HG02678 (cell line): Measurements from ENCODE around the gene ANKRD31.

Experiments used
- ATAC-seq: cut with Tn5 transposase; IDR thresholded peaks from one replicate; pipeline ENCODE4 v1.9.1; 2021; ENCODE audit warnings: mild to moderate bottlenecking, moderate library complexity; ENCODE audit not compliant: unreplicated experiment

The ANKRD31 gene

DNA sequence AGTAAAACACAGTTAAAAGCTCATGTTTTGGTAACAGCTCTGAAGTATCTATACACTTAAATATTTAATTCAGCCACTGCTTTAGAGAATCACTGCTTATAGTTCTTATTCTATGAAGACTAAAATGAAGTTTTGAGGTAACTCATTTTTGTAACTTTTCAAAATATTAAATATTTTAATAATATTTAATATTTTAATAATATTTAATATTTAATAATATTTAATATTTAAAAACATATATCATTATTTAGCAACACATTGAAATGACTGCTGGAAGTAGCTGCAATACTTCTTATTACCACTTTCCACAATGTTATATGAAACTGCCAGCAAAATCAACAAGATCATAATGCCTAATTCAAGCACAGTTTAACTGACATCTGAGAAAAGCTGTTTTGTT is 165.6 kb downstream of the ANKRD31 start:
- no peak for ATAC-seq

DNA sequence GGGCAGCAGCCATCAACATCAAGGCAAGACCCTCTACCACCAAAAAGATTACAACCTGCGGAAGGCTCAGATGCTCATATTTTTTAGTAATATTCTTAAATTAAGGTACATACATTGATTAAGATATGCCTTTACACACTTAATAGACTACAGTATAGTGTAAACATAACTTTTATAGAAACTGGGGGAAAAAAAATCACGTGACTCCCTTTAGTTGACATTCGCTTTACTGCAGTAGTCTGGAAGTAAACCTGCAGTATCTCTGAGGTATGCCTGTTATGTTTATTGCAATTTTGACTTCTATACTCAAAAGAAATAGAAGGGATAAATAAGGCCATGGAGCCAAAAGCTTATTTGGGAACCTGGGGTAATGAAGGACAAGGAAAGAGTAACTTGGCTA is 169.2 kb downstream of the ANKRD31 start:
- ATAC-seq: no peak

DNA sequence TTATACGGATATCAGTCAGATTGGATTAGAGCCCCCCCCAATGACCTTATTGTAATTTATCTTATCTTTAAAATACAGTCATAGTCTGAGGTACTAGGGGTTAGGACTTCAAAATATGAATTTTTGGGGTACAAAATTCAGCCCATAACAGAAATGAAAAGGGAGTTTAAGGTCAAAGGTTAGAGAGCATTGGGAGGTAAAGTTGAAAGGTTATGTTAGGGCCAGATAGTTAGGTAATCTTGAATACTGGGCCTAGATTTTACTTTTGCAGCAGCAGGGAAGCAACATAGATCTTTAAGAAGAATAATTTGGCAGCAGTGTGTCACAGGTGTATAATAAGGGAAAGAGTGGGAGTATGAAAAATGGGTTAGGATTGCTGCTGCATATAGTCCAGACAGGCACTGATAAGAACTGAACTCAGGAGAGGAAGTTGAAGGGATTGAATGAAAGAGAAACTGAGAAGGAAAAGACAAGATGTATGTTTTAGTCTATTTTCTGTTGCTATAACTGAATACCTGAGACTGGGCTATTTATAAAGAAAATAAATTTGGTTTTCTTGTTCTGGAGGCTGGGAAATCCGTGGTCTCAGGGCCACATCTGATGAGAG is 173.7 kb downstream of the ANKRD31 start:
- no peak for ATAC-seq

DNA sequence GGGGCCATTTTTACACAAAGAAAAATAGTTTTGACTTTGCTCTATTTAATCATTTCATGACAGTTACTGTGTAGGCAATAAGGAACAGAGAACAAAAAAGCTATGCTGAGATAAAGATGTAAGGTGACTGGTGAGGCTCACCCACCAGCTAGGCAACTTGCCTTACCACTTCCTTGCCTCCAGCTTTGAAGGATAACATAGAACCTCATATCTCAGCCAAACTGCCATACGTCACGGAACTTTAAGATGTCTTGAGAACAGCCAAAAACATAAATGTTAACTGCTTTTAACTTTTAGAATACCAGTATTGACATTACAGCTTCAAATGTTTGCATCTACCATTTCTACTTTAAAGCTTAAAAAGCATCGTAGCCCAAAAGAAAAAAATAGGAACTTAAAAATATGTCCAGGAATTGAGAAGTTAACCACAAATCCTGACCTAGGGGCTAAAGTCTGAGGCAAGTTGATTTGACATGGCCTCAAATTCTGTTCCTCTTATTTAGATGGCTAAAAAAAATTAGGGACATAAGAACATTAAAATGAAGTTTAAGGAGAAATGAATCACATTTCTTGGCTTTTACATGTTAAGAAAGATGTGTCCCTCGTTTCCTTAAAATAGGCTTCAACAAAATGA is 176.6 kb downstream of the ANKRD31 start:
- ATAC-seq: no peak

DNA sequence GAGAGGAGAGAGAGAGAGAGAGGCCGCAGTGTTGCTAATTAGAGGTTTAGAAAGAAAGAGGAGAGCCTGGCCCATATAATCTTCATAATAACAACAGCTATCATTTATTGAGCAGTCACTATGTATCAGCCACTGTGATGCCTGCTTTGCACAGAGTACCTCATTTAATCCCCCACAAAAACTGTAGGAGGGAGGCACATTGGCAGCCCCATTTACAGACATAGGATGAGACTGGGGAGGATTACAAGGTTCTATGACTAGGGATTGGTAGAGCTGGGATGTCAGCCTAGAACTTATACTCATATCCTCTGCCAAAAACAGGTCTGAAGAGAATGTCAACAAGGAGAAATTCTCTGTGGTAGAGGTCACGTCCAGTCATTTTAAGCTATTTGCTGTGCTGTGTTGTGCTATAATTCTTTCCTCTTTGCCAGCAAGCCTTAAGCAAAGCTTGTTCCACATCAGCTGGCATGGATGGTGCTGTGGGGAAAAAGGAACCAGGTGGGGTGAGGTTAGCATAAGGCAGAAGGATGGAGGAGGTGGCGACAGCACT is 177.6 kb downstream of the ANKRD31 start:
- ATAC-seq: no peak

DNA sequence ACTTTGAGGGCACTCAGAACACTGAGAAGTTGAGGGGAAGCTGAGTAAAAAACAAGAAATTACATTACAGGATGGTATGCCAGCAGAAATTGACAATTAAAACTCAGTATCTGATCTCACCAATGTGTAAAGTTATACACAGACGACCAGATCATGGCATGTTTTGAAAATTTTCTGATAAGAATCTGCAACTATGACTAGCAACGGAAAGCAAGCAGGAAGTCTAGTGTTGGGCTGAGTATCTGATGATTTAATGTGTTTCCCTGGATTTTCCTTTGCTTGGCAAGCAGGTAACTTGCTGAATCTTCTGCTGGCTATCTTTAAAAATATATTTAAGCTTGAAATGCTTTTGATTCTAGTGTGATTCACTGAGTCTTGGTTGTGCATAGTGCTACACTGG is 179.1 kb downstream of the ANKRD31 start:
- no peak for ATAC-seq

DNA sequence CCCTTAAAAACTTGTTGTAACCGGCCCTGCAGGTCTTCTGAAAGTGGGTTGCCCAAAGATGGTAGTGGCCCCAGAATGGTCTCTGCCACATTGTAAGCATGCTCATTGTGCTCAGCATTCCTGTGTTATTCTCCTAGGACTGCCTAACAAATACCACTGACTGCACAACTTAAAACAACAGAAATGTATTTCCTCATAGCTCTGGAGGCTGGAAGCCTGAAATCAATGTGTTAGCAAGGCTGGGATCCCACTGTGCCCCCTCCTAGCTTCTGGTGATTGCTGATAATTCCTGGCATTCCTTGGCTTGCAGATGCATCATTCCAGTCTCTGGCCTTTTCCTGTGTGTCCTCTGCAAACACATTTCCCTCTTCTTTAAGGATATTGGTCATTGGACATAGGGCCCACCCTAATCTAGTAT is 180.9 kb downstream of the ANKRD31 start:
- no peak for ATAC-seq

DNA sequence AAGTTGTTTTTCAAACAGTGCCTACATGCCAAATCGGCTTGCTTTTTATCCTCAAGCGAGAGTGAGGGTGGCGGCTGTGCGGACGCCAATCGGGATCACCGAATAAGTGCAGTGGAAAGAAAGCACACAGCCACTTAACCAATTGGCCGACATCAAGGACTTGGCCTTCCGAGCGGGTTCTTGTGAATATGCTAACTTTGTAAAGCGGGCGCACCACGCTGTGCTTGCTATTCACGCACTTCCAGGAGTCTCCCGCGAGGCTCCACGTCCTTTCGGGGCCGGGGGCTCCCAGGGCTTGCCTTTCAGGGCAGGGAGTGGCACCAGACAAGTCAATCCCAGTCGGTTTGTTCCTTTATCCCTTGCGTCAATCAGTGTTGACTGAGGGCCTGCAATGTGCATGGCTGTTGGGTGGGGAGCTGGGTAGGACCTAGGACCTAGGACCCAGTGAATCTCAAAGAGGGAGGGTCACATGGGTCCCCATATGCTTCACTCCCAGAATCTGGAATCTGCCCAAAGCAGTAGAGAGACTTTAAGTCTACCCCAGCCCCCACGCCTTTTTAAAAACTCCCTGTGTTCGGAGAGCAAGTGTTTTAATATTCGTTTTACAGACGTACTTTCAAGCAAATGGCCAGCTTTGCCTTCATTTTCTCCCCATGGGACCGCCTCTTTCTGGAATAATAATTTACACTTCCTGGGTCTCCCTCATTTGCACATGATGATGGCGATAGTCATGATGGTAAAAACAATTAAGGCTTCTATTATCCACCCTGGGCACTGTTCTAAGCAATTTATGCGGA is 182.3 kb downstream of the ANKRD31 start:
- no peak for ATAC-seq

DNA sequence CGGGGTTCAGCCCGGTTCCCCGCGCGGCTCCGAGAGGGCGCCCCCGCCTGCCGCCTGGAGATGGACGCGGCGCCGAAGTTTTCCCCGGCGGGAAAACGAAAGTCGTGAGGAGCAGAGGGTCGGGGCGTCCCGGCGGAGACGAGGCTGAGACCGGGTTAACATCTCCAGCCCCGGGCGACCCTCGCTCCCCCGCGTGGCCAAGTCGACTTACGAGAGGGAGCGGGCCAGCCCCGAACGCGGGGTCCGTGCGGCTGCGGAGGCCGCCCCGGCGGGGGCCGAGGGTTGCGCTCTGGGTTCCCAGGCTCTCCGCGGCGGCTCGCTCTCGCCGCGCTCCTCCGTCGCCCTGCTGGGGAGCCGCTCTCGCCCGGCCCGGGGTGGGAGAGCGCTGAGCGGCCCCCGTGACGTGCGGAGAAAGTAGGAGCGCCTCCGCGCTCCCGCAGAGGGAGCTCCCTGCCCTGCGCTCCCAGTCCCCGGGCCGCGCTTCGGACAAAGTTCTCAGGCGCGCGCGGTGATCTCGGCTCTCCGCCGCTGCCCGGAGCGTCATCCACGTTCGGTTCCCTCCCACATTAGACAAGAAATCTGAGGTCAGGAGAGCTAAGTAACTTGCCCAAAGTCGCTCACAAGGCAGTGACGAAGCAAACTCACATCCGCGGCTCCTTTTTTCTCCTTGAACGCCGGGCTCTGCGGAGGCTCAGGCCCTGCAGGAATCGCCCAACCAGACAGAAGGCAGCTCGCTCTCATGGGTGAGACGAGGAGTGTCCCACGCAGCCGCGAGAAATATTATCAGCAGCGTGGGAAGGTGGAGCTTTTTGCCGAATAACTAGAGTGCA is 183.2 kb downstream of the ANKRD31 start:
- ATAC-seq: no peak

DNA sequence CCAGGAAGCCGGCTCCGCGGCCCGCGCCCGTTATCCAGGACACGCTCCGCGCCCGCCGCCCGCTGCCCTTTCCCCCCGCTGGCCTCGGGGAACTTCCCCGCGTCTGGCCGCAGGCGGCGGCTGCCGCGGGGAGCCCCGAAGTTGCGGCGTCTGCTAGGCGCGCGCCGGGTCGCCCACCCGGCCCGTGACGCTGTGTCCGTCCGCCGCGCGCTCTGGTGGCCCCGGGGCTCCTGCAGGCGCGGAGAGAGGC is 183.7 kb downstream of the ANKRD31 start:
- no peak for ATAC-seq

DNA sequence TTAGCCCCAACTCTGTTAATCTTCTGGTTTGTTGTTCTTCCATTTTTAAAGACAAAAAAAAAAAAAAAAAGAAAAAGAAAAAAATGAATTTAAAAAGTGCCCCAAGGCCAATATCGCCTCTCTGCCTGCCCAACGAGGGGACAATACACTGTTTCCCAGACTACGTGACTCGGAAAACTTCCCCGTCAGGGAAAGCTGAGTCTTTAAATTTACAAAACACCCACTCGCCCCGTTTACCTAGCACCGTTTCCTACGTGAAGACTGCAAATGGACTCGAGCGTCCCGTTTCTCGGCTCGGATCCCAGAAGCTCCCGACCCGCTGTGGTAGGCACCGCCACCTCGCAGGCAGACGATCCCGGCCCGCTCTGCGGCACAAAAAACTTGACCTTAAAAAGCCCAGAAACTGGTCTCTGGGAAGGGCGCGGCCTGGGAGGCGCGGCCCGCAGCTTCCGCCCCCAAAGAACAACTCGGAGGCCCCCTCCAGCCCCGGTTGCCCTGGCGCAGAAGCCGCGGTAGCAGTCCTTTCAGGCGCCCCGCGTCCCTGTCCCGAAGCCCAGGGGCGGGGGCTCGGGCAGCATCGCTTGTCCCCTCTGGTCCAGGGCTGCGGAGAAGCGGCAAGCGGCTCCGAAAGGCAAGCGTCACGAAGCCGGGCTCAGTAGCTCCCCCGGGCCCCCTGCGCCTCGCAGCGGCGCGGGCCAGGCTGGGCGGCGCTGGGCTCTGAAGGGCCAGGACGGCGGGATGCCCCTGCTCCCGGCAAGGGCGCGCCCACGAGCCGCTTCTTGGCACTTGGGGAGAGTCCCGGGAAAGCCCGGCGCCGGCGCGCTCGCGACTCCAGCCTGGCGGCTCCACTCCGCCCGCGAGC is 184.3 kb downstream of the ANKRD31 start, which contains the start of gene GCNT4:
GCNT4 (minus strand) TSS at position 367 of the 862 bp plus-strand sequence. CDS start 22,521 bp downstream, outside the sequence.
- no peak for ATAC-seq

DNA sequence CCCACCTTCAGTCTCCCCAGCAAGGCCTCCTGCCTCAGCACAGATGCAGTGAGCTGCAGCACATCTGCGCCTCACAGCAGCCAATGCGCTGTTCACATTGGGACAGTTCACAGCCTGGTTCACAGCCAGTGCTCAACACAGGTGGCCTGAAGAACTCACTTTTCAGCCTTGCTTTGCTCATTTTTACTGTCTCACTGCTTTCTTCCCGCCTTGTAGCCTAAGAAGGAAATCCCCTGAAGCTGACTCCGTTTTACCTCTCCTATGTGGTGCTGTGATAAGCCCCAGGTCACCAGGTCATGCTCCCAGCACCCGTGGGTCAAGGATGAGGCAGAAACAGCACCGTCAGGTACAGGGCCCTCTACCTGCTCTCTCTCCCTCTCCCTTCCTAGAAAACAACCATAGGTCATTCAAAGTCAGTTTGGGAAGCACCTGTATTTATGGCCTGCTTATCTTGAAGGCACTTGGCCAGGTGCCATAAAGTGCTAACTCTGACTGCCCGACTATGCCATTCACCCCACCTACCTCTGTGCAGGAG is 185.4 kb downstream of the ANKRD31 start:
- no peak for ATAC-seq

DNA sequence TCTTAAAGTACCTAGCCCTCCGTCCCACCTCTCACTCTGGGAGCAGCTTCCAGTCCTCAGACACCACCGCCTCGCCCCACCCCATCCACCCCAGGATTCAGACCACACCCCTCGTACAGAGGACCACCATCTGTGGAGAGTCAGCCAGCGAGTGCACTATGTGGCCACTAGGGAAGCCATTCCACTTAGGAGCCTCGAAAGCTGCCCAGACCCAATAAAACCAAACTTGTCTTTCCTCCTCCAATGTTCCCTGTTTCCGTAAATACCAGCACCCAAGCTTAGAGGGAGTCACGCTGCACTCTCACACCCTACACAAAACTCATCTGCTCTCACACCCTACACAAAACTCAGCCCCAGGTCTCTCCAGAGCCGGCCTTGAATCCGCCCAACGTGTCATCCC is 186.3 kb downstream of the ANKRD31 start:
- ATAC-seq: no peak

DNA sequence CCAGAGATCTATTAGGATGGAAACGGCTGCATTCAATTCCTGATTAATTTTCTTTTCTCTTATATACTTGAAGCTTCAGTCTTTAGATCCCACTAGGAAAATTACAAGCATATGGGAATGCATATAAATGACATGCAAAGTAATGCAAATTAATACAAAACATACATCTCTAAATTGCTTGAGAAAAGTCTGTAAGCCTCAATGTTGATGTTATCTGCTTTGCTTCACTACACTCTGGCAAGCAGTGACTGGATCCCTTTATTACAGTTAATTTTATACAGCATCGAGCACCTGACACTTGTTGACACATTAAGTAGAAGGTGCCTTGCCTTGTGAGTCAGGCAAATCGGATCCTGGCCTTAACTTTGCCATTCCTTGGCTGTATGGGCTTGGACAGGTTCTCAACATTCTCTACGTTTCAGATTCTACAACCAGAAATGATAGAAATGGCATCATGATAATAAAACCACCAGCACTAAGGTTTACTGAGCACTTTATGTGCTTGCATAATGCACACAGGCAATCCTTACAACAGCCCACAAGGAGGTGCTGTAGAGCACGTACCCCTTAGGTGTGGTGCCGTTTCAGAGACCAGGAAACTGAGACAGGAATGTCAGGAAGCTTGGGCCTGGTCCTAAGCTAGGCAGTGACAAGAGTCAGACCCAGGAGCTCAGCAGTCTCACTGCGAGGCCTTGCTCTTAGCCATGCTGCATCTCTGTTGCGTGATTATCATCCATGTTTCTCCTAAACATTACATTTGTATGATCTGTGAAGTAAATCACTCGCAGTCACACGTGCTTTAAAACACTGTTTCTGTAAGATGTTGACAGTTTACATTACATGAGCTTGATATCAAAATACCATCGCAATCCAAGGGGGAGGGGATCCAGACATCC is 187.0 kb downstream of the ANKRD31 start:
- no peak for ATAC-seq

DNA sequence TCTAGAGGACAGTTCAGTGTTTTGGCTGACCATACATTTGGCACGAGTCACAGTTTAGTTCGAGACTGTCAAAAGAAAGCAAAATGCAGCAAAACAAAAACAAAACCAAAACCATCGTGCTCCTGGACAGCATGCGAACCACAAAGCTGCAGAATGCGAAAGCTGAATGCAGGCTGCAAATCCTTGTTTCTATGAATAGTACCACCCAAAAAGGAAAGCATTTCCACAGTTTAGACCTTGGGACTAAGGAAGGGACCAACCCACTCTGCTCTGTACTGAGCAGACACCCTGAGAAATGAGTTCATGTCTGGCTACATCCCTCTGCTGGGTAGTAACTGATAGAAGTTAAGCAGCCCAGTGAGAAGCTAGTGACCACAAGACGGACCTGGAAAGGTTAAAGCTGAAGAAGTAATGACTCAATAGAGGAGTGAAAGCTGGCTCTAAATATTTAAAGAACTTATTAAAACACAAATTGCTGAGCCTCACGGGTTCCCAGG is 188.2 kb downstream of the ANKRD31 start:
- ATAC-seq: peak; percentile 45

DNA sequence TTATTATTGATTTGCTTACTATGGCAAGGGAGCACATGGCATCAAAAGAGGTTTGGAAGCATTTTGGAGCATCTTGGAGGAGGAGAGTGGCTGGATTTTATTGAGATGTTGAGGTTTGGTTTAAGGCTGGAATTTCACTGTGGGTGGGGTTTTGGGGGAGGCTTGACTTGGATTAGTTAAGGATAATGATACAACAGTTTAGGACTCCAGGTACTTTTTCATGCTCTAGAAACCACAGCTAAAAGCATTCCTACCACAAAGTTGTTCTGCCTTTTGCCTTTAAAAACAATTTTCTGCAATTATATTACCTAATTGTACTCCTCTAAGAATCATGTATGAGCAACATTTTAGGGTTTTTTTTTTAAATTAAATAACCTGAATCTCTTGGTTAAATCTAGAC is 189.3 kb downstream of the ANKRD31 start:
- ATAC-seq: no peak

DNA sequence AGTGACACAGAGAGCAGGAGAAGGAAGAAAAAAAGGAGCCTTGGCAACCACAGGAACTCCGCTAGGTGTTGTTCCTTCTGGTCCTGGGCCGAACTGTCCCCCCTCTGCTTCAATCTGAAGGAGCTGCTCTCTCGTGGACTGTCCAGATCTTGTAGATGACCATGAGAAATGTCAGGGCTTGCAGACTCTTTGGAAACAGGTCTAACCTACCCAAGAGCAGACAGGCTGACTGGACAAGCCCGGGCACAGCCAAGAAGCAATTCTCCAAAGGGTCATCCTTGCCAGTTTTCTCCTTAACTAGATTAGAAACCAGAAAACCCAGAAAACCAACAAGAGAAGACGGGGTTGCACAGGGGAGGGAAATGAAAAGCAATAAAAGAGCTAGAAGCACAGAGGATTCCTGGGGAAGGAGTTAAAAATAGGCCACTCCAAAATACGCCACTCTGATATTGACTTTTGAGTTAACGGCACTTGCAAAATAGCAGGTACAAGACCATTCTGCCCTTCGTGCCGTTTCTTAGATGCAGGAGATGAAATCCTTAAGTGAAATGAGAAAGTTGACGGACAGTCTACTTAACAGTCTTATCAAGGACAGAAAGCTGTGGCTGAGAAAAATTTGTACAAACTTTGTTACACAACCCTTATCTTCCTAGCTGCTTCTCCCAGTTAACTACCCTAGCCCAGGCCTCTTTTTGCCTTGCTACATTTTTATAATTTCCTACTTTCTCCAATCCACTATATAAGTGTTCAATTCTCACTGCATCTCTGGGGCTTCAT is 190.1 kb downstream of the ANKRD31 start:
- no peak for ATAC-seq

DNA sequence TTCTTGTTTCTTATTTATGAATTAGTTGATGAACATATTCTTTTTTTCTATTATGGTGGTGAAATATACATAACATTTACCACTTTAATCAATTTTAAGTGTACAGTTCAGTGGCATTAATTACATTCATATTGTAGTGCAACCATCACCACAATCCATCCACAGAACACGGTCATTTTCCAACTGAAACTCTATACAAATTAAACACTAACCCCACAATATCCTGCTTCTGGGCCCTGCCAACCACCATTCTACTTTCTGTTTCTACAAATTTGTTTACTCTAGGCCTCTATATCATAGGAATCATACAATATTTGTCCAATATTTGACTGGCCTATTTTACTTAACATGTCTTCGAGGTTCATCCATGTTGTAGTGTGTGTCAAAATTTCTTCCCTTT is 191.6 kb downstream of the ANKRD31 start:
- no peak for ATAC-seq
